ENCODE data around the gene LHFPL4. TPM values are rescaled to one million over a fixed set of nuclear protein-coding genes. Genes with fewer than 3 reads are reported as not detected.

LHFPL4 gene
- total and polyA plus RNA-seq, 2 of the 4 experiments (the other 2 are of a cell fraction), result not detected

GRCh38 chr3:9499455-9500107, 54.0 kb downstream of the LHFPL4 start (continued):
- no peak for TF ChIP-seq USF2 (IDR thresholded peaks at IDR 0.05; ENCODE audit: low read depth, low read length)

GRCh38 chr3:9498781-9499180, 54.8 kb downstream of the LHFPL4 start:
- Histone ChIP-seq H3K4me2 (ENCODE audit: low read depth, low read length) (no peak overlapping the region), H3K4ac (ENCODE audit: low read depth, low read length) (no peak overlapping the region), H4K20me1 (ENCODE audit: insufficient read depth, low read length) (peaks cover 3% of the 10 kb centered on the region; the same call in 1 of the 2 replicates), H3K4me1 (ENCODE audit: control insufficient read depth, insufficient read depth, low read length) (peaks cover 5% of the 10 kb centered on the region), H2AK9ac (replicated peaks; ENCODE audit: low read depth, low read length, poor library complexity) (no peak overlapping the region), H2BK20ac (ENCODE audit: low read depth, low read length) (no peak overlapping the region), H3K36me3 (ENCODE audit: control insufficient read depth, insufficient read depth, low read length) (no peaks in the 10 kb centered on the region), H4K91ac (ENCODE audit: insufficient read depth, low read depth, low read length) (no peak overlapping the region), H2BK15ac (ENCODE audit: low read depth, low read length) (no peak overlapping the region), H4K5ac (ENCODE audit: low read depth, low read length) (no peak overlapping the region), H2AFZ (replicated peaks; ENCODE audit: low read length, poor library complexity) (no peak overlapping the region), H3K23ac (ENCODE audit: low read depth, low read length) (no peak overlapping the region), H3K9me1 (ENCODE audit: insufficient read depth, low read length) (peaks cover 6% of the 10 kb centered on the region; the same call in 1 of the 2 replicates), H3K79me1 (ENCODE audit: low read depth in 1 of 2, low read length in 2 of 2) (no peaks in the 10 kb centered on the region), H2AK5ac (ENCODE audit: low read depth, low read length) (no peak overlapping the region), H3K27ac (ENCODE audit: insufficient read depth, low read length) (no peak overlapping the region), H3K18ac (ENCODE audit: low read depth, low read length) (no peak overlapping the region), H3K14ac (replicated peaks; ENCODE audit: low read depth, low read length) (no peak overlapping the region), H3K4me3 (ENCODE audit: insufficient read depth, low read depth, low read length) (no peak overlapping the region), H3K56ac (ENCODE audit: extremely low read depth, insufficient read depth, low read length) (no peak overlapping the region), H3K9me3 (ENCODE audit: control insufficient read depth, insufficient read depth, low read length) (no peaks in the 10 kb centered on the region), H3K9ac (ENCODE audit: low read depth, low read length) (no peak overlapping the region), H2BK120ac (ENCODE audit: low read depth, low read length) (no peak overlapping the region), H2BK5ac (ENCODE audit: low read depth, low read length, poor library complexity, severe bottlenecking) (no peak overlapping the region), H3K27me3 (ENCODE audit: control insufficient read depth, insufficient read depth, low read length) (peaks cover 3% of the 10 kb centered on the region; the same call in 1 of the 2 replicates), H4K8ac (ENCODE audit: low read depth in 2 of 2, low read length in 2 of 2) (no peak overlapping the region)
- WGBS, 2 experiments (ENCODE audit: extremely low coverage in 2 of 2, insufficient read length in 1 of 2), result no CpG with 5 or more reads among the region's 6 CpGs
- intact Hi-C loops (cut with micrococcal nuclease) (no loop called here), in situ Hi-C loops (cut with MboI; ENCODE audit: low sequenced_read_pairs) (no loop called here), dilution Hi-C loops (cut with HindIII; ENCODE audit: low sequenced_read_pairs, unreplicated experiment) (no loop called here)
- POLR2A ChIA-PET (ENCODE audit: unreplicated experiment), result no interaction called here
- no TSS peak for BruUV-seq (replicated peaks)
- ATAC-seq (ENCODE audit: low read depth) (no peak), DNase-seq (no peak)
- CTCF ChIA-PET, result no interaction called here
- TF ChIP-seq CHD1 (IDR thresholded peaks at IDR 0.05; ENCODE audit: low read depth, low read length) (no peak), POLR2A (IDR thresholded peaks at IDR 0.05; ENCODE audit: low read depth, low read length) (no peak), RCOR1 (IDR thresholded peaks at IDR 0.05; ENCODE audit: insufficient replicate concordance, low read length) (no peak), ELK1 (IDR thresholded peaks at IDR 0.05; ENCODE audit: borderline replicate concordance, low read depth, low read length) (no peak), SMC3 (IDR thresholded peaks at IDR 0.05; ENCODE audit: low read depth, low read length) (no peak), CTCF (conservative IDR thresholded peaks at IDR 0.05; ENCODE audit: low read depth, low read length) (no peak), RFX5 (IDR thresholded peaks at IDR 0.05; ENCODE audit: low read depth, low read length) (no peak), CEBPB (IDR thresholded peaks at IDR 0.05; ENCODE audit: low read depth, low read length) (no peak)
